Activated gamma-delta T cell treated with Interleukin-2 at 50 U/mL for 16 hours (primary cell): ENCODE data around the gene TMPRSS3.

Experiments
- DNase-seq: peaks from one replicate; pipeline ENCODE4 v3.0.0-alpha.2; 2020

The TMPRSS3 gene

DNA sequence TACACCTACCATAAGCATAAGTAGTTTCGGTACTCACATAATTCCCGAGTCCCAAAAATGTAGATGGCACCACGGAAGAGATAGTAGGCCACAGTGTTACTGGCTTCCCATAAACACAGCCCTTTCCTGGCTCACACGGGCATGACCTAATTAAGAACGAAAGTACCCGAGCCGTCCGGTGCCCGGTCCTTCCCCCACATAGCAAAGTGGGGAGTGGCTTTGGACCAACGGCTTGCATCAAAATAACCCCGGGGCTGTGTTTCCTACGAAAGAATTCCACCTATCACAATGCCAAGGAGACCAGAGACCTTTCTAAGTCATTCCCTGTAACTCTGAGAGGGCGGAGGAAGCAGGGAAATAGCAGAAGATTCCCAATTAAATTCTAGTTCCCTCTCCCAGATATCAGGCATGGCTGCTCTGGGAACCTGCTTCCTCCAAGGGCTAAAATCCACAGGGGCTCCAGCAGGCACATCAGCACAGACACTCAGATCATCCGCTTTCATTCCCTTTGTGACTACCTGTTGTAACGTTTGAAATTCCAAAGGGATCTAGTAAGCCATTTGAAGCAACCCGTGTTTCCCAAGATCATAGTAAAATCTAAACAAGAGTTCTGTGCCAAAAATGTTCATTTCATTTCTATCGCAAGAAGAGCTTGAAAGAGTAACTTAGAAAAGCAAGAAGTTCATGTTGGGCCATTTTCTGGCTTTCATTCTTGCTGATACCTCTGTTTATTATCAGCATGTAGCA is at the start of gene TMPRSS3:
Gene TMPRSS3, minus strand, starts transcription at position 148 of the 747 bp plus-strand sequence. CDS start 635 bp downstream, outside the sequence.
- DNase-seq, result no peak

DNA sequence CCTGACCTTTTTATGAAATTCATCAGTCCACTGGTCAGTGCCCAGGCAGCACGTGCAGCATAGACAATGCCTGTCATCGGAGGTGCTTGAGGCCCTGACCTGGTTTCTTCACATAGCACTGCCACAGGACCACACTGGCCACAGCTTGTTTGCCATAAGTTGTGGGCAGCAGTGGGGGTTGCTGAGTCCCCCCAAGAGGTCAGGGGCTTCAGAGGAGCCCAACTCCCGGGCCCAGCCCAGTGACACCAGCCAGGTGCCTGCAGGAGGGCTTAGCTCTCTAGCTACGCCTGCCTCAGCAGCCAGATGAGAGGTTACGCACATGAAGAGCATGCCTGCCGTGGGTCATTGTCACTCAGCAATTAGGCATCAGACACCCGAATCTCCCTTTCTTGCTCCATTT is 49.5 kb upstream of the TMPRSS3 start:
- DNase-seq, result no peak

DNA sequence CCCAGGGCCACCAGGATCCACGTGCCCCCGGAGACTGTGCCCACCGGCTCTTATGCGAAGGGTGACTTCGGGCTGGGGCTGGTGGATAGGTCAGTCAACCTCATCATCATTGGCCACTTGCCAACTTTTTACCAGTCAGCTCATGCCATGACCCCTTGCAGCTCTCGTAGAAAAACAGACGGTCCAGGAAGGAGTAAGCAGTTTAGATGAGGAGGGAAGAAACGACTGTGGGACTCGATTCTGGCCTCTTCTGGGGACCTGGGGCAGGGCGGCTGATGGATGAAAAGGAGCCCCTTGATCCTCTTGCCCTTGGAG is 48.9 kb upstream of the TMPRSS3 start:
- no peak for DNase-seq

DNA sequence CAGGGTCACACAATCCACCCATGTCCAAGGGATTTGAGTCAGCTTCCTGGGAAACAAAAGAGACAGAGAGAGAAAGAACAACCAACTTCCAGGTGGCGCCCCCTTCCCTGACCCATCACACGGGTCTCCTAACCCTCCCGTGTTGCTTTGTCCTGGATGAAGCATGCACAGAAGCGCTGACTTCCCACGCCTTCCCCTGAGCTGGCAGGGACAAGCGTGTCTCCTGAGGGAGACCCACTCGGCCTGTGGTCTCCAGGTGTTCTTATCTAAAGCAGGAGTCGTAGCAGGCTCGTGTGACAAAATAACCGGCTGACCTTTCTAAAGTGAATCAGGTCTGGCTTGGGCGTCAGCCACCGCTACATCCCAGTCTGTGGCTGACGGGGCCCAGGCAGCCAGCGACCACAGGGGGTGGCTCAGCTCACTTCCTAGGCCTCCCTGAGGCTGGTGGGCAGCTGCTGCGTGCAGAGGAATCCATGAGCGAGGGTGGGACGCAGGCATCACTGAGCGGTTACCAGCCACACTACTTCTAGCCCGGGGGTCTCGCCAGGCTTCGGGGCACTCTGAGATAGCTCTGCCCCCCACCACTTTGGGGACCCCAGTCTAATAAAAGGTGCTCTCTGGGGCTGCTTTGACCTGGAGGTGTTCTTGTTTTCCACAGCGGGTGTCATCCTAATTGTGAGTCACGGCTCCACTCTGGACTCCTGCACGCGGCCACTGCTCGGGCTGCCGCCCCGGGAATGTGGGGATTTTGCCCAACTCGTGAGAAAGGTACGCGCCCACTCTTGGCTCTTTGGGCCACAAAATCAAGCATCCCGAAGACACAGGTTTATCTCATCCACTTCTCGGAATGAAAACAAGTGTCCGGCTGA is 48.3 kb upstream of the TMPRSS3 start:
- no peak for DNase-seq

DNA sequence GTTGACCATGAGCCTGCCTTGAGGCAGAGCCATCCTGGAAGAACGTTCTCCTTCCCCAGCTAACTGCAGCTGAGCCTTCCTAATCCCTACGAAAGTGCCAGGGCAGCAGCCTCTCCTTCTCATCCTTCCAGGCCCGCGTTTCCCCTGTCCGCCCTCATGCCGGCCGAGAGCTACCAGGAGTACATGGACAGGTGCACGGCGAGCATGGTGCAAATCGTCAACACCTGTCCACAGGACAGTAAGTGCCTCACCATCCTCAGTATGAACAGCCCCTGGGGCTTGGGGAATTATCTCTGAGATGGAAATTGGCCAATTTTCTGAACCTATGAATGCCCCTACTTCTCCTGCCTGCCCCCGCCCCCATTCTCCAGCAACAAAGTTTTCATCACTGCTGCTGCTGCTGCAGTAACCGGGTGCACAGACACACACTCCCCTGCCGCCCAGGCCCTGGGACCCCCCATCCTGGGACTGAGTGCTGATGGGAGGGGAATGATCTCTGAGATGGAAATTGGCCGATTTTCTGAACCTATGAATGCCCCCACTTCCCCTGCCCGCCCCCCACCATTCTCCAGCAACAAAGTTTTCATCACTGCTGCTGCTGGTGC is 47.4 kb upstream of the TMPRSS3 start:
- DNase-seq, result no peak

DNA sequence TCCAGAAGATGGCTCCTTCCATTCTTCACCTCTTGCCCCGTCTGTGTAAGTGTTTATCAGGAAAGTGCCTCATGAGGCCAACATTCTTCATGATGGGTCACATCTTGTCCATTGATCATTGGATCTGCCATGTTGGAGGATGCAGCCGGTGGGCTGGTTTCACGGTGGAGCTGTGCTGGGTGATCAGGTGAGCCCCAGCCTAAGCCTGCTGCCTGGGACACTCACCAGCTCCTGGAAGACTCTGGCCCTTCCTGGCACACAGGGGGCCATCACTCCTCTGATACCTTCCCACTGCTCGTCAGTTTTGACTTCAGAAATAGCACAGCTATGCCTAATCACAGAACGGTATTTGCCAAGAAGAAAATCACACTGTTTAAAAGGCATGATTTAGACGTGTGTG is 46.1 kb upstream of the TMPRSS3 start:
- DNase-seq, result no peak

DNA sequence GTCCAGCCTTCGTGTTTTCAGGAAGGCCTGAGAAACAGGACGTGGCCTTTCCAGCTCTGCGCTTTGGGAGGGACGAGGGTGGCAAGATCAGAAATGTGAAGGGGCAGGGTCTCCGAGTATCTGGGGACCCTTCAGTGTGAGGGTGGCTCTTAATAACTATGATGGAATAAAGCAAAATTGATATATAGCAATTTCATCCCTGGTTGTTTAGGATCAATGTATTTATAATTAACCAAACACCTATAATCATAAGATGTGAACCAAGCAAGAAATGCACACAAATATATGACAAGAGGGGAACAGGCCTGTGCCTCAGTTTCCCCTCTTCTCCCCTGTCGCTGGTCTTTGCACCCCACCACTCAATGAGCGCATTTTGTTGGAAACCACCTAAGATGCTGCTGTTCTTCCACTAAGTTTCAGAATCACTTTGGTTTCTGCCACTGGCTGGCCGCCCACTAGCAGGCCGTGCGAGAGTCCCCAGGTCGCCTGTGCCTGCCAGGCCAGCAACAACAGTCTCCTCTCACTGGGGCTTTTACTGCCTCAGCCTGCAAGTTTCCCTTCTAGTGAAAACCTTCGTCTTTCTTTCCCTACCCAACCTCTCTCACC is 44.4 kb upstream of the TMPRSS3 start:
- DNase-seq, result no peak

DNA sequence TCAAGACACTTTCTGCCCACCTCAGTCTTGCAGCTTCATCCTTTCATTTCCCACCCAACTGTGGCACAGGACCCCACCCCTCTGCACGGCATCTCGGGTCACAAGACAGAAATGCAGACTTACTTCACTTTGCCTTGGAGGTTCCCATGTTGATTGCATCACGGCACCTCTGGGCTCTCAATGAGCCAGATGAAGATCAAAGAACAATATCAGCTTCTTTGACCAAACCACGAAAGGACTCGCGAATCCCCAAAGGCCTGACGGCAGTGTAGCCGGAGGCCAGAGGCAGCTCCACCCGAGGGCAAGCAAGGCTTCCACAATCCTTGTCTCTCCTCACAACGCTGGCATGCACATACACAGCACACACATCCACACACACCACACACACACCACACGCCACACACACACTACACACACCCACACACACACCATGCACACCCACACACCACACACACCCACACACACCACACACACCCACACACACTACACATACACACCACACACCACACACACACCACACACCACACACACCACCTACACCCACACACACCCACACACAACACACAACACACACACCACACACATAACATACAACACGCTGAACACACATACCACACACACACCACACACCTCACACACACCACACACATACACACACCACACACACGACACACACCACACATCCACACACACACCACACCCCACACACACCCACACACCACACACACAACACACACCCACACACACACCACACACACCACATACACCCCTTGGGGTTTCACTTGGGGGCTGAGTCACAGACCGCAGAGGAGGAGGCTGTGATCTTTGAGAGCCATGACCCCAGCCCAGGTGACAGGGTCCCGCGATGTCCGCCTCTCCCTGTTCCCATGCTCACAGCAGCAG is 43.7 kb upstream of the TMPRSS3 start:
- no peak for DNase-seq

DNA sequence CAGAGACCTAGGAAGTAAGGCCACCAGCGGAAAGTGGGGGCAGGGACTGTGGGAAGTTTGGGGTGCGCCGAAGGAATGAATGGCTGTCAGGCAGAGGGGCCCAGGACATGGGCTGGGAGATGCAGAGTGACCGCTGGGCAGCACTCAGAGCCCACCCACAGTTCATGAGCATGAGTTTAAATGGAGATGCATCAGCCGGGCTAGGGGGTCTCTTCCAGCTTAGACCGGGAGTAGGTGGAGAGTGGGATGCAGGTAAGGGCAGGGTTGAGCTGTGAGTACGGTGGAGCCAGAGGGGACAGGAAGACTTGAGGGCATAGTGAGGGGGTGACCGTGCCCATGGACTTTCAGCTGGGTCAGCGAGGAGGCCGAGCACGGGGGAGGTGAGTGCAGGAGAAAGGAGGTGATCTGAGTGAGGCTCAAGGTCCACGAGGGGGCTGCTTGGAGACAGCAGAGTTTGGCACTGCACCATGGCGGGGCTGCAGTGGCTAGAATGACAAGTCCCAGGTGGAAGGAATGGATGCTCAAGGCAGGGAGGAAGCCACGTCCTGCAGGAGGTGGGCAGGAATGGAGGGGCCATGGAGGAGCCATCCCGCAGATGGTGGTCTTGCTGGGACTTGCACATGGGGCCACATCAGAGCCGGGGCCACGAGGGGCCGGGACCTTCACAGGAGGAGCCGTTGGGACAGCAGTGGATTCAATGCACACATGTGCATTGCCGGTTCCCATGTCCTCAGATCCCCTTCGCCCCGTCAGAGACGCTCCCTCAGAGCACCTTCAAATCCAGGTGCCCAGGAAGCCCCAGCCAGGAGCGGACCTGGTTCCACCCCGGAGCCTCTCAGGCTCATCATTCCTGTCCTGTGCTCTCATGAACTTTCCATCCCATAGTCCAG is 42.7 kb upstream of the TMPRSS3 start:
- DNase-seq, result no peak

DNA sequence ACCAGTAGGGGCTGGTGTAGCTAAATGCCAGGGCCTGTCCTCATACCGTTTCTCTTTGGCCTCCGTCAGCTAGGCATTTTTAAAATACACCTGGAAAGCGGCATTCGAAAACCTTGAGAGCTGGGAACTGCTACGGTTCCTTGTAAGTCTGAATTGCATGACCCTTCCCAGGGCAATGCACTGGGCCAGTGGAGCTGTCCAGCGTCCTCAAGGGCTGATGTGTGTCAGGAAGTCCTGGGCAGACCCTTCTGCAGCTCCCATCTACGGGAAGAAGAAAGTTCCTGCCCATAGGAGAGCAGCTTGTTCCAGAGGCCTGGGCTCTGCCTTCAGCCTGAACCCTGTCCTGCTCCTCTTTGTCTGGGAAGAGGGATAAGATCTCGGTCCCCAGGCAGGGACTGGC is 41.9 kb upstream of the TMPRSS3 start:
- no peak for DNase-seq

DNA sequence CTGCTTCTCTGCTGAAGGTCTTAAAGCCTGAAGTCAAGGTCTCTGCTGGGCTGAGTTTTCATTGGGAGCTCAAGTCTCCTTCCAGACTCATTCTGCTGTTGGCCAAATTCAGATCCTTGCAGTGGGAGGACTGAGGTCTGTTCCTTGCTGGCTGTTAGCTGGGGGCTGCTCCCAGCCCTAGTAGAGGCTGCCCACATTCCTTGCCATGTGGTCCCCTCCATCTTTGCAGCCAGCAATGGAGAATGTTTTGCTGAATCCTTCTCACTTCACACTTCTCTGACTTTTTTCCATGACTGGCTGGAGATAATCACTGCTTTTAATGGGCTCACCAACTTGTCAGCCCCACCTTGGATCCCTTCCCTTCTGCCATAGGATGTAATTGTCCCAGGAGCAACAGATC is 41.1 kb upstream of the TMPRSS3 start:
- no peak for DNase-seq

DNA sequence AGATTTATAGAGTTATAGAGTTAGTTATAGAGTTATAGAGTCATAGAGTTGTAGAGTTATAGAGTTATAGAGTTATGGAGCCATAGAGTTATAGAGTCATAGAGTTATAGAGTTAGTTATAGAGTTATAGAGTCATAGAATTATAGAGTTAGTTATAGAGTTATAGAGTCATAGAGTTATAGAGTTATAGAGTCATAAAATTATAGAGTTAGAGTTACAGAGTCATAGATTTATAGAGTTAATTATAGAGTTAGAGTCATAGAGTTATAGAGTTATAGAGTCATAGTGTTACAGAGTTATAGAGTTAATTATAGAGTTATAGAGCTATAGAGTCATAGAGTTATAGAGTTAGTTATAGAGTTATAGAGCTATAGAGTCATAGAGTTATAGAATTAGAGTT is 40.0 kb upstream of the TMPRSS3 start:
- DNase-seq, result no peak

DNA sequence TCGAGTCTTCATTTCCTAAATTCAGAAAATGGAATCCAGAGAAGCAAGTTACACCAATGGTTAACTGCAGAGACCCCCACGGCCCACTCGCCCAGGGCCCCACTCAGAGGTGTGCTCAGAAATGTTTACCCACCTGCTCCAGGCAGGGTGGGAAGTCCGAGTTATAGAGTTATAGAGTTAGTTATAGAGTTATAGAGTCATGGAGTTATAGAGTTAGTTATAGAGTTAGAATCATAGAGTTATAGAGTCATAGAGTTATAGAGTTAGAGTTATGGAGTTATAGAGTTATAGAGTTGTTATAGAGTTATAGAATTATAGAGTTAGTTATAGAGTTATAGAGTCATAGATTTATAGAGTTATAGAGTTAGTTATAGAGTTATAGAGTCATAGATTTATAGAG is 39.5 kb upstream of the TMPRSS3 start:
- no peak for DNase-seq

DNA sequence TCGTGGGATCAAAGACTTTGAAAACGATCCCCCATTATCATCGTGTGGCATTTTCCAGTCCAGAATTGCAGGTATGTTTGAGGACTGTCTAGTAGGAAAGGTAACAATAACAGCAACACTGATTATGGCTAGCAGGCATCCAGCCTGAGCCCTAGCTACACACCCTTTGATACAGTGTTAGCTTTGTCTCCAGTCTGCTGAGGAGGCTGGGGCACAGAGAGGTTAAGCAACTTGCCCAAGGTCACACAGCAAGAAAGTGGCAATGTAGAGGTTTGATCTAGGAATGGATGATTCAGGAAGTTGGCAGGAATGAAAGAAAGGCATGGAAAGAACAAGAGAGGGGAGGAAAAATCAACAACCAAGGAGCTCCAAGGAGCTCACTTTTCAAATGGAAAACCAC is 39.0 kb upstream of the TMPRSS3 start:
- no peak for DNase-seq

DNA sequence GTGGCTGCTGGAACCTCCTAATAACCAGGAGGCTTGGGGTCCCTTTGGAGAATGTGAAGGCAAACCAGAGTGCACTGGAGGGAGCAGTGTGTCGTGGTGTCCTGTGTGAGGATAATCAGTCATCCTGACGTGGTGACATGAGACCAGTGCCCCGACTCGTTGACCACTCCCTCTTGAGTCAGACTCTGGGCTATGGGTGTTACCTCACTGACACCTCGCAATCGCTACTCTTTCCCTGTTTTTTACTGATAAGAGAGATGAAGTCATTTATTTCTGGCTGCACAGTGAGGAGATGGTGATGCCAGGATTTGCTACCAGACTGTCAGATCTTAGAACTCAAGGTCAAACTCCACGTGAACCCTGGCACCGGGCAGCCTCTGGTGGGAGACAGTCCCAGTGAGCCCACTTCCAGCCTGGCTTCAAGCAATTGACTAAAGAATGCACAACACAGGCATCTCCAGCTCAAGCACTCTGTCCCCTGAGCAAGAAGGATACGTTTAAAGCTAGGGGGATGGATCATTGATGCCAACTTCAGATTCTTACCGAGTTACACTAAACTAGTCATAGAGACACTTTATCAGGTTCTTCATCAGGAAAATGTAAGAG is 38.2 kb upstream of the TMPRSS3 start:
- DNase-seq, result no peak

DNA sequence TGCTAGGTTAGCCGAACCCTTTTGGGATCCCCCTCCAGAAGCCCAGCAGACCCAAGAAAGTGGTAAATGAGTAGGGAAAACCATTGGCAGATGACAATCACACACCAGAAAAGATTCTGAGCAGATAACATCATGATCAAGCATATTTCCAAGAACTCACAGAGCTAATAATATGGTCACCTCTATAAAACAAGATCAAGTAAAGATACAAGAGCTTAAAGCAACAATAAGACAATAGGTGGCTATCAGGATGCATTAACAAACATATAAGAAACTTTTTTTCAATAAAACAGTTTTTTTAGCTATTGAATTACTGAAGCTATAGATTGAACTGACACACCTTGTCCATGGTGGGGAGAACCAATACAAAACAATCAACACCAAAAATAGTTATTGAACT is 36.8 kb upstream of the TMPRSS3 start:
- DNase-seq, result no peak

DNA sequence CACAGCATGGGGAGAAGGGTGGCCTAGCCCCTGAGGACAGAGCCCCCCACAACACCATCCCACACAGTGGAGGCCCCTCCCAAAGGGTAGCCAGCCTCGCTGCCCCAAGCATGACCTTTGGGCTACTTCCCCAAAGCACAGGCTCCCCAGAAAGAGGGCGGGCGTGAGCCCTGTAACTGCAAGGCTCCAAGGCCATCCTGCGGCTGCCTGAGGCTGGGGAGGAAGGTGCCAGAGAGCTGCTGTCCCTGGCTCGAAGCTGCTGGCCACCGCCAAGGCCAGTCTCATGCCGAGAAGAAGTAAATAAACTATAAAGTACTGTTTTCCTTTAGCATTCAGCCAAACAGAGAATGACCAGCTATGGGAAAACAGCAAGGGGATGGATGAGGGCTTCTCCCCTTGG is 35.3 kb upstream of the TMPRSS3 start:
- no peak for DNase-seq

DNA sequence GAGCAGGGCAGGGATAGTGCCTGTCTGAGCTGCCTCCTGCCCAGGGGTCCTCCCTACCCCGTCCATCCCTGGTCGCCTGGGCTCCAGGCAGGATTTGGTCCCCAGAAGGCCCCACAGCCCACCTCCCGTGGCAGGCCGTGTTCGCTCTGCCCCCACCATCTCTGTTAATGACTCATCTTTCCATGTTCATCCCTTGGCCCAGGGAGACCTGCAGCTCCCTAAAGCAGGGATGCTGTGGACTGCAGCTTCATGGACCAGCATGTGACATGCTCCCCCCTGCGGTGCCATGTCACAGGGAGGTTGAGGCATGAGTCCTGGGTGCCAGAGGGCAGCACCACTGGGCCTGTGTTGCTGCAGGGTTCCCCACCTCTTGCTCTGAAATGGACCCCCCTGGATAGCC is 34.7 kb upstream of the TMPRSS3 start:
- no peak for DNase-seq

DNA sequence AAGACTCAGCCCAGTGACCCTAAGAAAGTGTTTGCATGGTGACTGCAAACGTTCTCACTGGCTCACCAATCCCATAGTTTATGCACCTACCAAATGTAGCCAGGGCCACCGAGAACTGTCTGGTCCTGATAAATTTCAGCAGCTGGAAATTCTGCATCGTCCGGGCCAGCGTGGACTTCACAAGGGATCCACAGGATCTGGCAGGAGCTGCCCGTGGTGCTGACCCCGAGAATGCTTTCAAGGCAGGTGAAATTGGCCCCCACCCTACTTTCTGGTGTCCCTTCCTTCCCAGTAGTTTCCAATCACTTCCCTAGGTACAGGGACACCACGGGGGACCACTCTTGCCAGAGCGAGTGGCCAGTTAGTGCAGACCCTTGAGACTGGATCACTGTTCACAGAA is 34.0 kb upstream of the TMPRSS3 start:
- DNase-seq, result no peak

DNA sequence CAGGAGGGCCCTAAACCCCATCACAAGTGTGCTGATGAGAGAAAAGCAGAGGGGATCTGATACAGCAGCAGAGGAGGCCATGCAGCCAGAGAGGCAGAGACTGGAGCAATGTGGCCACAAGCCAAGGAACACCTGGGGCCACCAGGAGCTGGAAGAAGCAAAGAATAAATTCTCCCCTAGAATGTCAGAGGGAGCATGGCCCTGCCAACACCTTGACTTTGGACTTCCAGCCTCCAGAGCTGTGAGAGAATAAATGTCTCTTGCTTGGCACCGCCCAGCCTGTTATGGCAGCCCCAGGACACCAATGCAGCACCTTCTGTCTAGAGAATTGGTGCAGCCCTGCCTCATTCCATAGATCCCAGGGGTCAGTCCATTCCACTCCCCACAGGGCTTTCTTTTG is 33.2 kb upstream of the TMPRSS3 start:
- no peak for DNase-seq

DNA sequence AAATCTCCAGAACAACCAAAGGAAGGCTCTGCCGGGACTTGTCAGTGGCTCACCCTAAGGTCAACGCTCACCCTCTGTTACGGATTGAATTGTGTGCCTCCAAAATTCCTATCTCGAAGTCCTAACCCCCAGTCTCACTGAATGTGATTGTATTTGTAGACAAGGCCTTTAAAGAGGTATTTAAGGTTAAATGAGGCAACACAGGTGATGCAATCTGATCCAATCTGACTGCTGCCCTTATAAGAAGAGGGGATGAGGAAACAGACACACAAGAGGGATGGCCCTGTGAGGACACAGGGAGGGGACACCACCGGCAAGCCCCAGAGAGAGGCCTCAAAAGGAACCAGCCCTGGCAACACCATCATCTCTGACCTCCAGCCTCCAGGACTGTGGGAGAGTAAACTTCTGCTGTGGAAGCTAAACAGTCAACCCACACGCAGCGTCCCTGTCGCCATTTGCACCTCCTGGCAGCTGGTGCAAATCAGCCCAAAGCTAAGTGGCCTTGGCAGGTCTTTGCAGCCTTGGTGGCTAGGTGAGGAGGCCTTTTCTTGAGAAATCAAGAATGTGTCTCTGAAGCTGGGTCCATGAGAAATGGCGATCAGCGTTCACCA is 32.1 kb upstream of the TMPRSS3 start:
- no peak for DNase-seq
